Right cardiac atrium (tissue), 5 donors: Measurements from ENCODE around the gene XAGE1B. TPM values are rescaled to one million over a fixed set of nuclear protein-coding genes. Genes with fewer than 3 reads are reported as not detected.
"Not testable (repeated sequence)": the region's sequence is repeated elsewhere in the genome, so short reads cannot be mapped to it uniquely, and the experiment has no call there.

Source experiments
- ATAC-seq, 2 donors: fragments of 200-7000 bp; cut with Tn5 transposase; one replicate each; pipeline versions ENCODE4 v1.8.0 to v1.9.1; 2020; ENCODE audit warnings: moderate library complexity in 2 of 2, mild to moderate bottlenecking in 1 of 2
- DNase-seq, 3 donors: peaks; one replicate each; pipeline ENCODE4 v3.0.0-alpha.2; 2020
- H3K27ac ChIP-seq: one replicate; pipeline ENCODE4 v1.5.1; 2013; ENCODE audit warnings: mild to moderate bottlenecking, low read length, control low read depth, moderate library complexity
- H3K27me3 ChIP-seq: one replicate; pipeline ENCODE4 v1.6.1; 2013; ENCODE audit not compliant: control insufficient read depth, insufficient read depth
- H3K4me1 ChIP-seq: one replicate; pipeline ENCODE4 v1.6.1; 2013; ENCODE audit warnings: low read length; ENCODE audit not compliant: control insufficient read depth, insufficient read depth
- H3K4me3 ChIP-seq: one replicate; pipeline ENCODE4 v1.5.1; 2013; ENCODE audit warnings: low read length, control low read depth
- H3K9me3 ChIP-seq: one replicate; pipeline ENCODE4 v1.6.1; 2013; ENCODE audit warnings: low read length; ENCODE audit not compliant: control insufficient read depth
- WGBS: extraction: QIAGEN DNeasy Blood & Tissue Kit; methylation state at CpG from one replicate; pipeline ENCODE4 v1.1.7; 2013; 5-methylcytosine and 5-hydroxymethylcytosine counted together
- intact Hi-C, 4 donors: fragments of 100-400 bp; cut with DNase I; formaldehyde crosslinking; loops; one replicate each; pipeline versions ENCODE4 v1.11.0 to v1.14.0; 2022 to 2023
- polyA plus RNA-seq: library from polyadenylated mRNA; stranded (reverse); fragments of 200-250 nt; gene quantifications from one replicate; pipeline ENCODE4 v1.2.3, GENCODE V29; 2013
- total RNA-seq, 4 donors: library from RNA; stranded (reverse); fragmentation: NEBNext Ultra II Directional; extraction: Animal tissue kit (Norgen Biotek cat#: 25700); gene quantifications; one replicate each; pipeline ENCODE4 v1.2.1, GENCODE V29; 2021
- donor health status: healthy with polysubstance abuse.
- donor health status: DM: no; HTN: yes; CAD: no.
- donor health status: DM: no; HTN: no; CAD: no.
- donor health status: DM: no; HTN: yes; CAD: no; lungs with severe emphysema.
- donor health status: DM: yes; HTN: yes; CAD: no.

Gene XAGE1B
- total and polyA plus RNA-seq, 5 donors = not detected

- Histone ChIP-seq H3K4me1 (no peaks in the 10 kb centered on the region), H3K27me3 (no peaks in the 10 kb centered on the region), H3K9me3 (no peaks in the 10 kb centered on the region), H3K4me3 (no peak overlapping the region), H3K27ac (no peak overlapping the region)
- WGBS = 63% methylated on average over 6 of the region's 6 CpGs
- intact Hi-C loops = no loop called here
- ATAC-seq (no peak), DNase-seq (no peak)
Observed at GRCh38 chrX:52509916-52510315, 6.9 kb downstream of the XAGE1B start.

GRCh38 chrX:52507331-52507730 is 9.5 kb downstream of the XAGE1B start:
- no peaks in the 10 kb centered on the region for H3K27me3 ChIP-seq
- no peaks in the 10 kb centered on the region for H3K4me1 ChIP-seq
- H3K9me3 ChIP-seq = no peaks in the 10 kb centered on the region
- no peak overlapping the region for H3K4me3 ChIP-seq
- DNase-seq (no peak), ATAC-seq (no peak)
- WGBS = 78% methylated on average over 3 of the region's 3 CpGs
- intact Hi-C loops = no loop called here
- H3K27ac ChIP-seq = no peak overlapping the region

- H3K27me3 ChIP-seq = no peaks in the 10 kb centered on the region
- no peak overlapping the region for H3K4me3 ChIP-seq
- ATAC-seq = no peak
- no peaks in the 10 kb centered on the region for H3K4me1 ChIP-seq
- WGBS = 84% methylated on average over 4 of the region's 4 CpGs
- H3K27ac ChIP-seq = no peak overlapping the region
- DNase-seq = no peak
- intact Hi-C loops = no loop called here
- H3K9me3 ChIP-seq = no peaks in the 10 kb centered on the region
Observed at GRCh38 chrX:52504551-52504950, 12.3 kb downstream of the XAGE1B start.

- WGBS = no CpG with 5 or more reads among the region's 6 CpGs
- H3K4me3 ChIP-seq, H3K4me1 ChIP-seq, intact Hi-C loops, H3K9me3 ChIP-seq, DNase-seq, ATAC-seq, H3K27me3 ChIP-seq, H3K27ac ChIP-seq: not testable (repeated sequence)
Observed at GRCh38 chrX:52501362-52501761, 15.5 kb downstream of the XAGE1B start.

- H3K9me3 ChIP-seq, intact Hi-C loops, ATAC-seq, H3K4me1 ChIP-seq, H3K27ac ChIP-seq, H3K27me3 ChIP-seq, DNase-seq, H3K4me3 ChIP-seq: not testable (repeated sequence)
- WGBS = no CpG with 5 or more reads among the region's 5 CpGs
Observed at GRCh38 chrX:52496419-52496772, 20.5 kb downstream of the XAGE1B start.

GRCh38 chrX:52495545-52496418 is 21.1 kb downstream of the XAGE1B start, which contains the start of gene XAGE1A:
XAGE1A (plus strand) TSS chrX:52495808; CDS start chrX:52497362, 1,554 bp downstream.
- WGBS = no CpG with 5 or more reads among the region's 41 CpGs
- H3K4me3 ChIP-seq, intact Hi-C loops, ATAC-seq, DNase-seq, H3K9me3 ChIP-seq, H3K27ac ChIP-seq, H3K27me3 ChIP-seq, H3K4me1 ChIP-seq: not testable (repeated sequence)

- ATAC-seq, H3K27ac ChIP-seq, intact Hi-C loops, H3K27me3 ChIP-seq, H3K4me1 ChIP-seq, H3K4me3 ChIP-seq, H3K9me3 ChIP-seq, DNase-seq: not testable (repeated sequence)
- 28% methylated on average over 1 of the region's 1 CpG for WGBS
Observed at GRCh38 chrX:52471301-52471700, 45.6 kb downstream of the XAGE1B start.

Other genes starting within 250 kb of the XAGE1B start
- not detected for gene XAGE2, start 148.0 kb downstream of the XAGE1B start, total RNA-seq
- not detected for gene XAGE2, start 148.0 kb downstream of the XAGE1B start, polyA plus RNA-seq
- gene XAGE1A, start 21.3 kb downstream of the XAGE1B start, total RNA-seq = not detected
- gene XAGE1A, start 21.3 kb downstream of the XAGE1B start, polyA plus RNA-seq = not detected
- gene SSX7, start 137.8 kb upstream of the XAGE1B start, total RNA-seq = not detected
- not detected for gene SSX7, start 137.8 kb upstream of the XAGE1B start, polyA plus RNA-seq
- gene SSX2, start 190.1 kb upstream of the XAGE1B start, total RNA-seq = not detected
- not detected for gene SSX2, start 190.1 kb upstream of the XAGE1B start, polyA plus RNA-seq
- gene SSX2B, start 234.2 kb upstream of the XAGE1B start, total RNA-seq = not detected
- not detected for gene SSX2B, start 234.2 kb upstream of the XAGE1B start, polyA plus RNA-seq